DND-41 (cell line): ENCODE data around the gene NELFE.

Experiments used
- EZH2 ChIP-seq: IDR thresholded peaks from 3 replicates; pipeline ENCODE4 v1.6.1; 2012; ENCODE audit warnings: borderline replicate concordance, low read depth, mild to moderate bottlenecking, moderate library complexity, low read length, inconsistent platforms; ENCODE audit not compliant: severe bottlenecking
- TF ChIP-seq, protein P1 (sequence below): IDR thresholded peaks from 2 replicates; pipeline ENCODE4 v1.5.1; 2012; ENCODE audit warnings: borderline replicate concordance, low read length, moderate library complexity, mild to moderate bottlenecking; ENCODE audit not compliant: poor library complexity, severe bottlenecking; ENCODE audit errors: extremely low read depth

DNA sequence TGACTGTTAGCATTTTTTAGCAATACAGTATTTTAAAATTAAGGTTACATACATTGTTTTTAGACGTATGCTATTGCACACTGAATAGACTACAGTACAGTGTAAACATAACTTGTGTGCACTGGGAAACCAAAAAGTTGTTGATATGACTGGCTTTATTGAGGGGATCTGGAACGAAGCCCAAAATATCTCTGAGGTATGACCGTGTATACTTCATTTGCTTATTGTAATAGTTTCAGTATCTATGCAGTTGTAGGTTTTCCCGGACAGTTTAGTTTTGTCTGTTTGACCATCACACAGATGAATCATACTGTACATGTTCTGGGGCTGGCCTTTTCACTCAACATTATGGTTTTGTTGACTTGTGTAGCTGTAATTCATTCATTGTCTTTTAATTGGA, 50.0 kb downstream of the NELFE start:
- TF ChIP-seq, protein P1, sequence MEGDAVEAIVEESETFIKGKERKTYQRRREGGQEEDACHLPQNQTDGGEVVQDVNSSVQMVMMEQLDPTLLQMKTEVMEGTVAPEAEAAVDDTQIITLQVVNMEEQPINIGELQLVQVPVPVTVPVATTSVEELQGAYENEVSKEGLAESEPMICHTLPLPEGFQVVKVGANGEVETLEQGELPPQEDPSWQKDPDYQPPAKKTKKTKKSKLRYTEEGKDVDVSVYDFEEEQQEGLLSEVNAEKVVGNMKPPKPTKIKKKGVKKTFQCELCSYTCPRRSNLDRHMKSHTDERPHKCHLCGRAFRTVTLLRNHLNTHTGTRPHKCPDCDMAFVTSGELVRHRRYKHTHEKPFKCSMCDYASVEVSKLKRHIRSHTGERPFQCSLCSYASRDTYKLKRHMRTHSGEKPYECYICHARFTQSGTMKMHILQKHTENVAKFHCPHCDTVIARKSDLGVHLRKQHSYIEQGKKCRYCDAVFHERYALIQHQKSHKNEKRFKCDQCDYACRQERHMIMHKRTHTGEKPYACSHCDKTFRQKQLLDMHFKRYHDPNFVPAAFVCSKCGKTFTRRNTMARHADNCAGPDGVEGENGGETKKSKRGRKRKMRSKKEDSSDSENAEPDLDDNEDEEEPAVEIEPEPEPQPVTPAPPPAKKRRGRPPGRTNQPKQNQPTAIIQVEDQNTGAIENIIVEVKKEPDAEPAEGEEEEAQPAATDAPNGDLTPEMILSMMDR, result no peak
- TF ChIP-seq EZH2, result no peak
